Measurements from ENCODE around the gene ADAM19.

ADAM19 gene

DNA sequence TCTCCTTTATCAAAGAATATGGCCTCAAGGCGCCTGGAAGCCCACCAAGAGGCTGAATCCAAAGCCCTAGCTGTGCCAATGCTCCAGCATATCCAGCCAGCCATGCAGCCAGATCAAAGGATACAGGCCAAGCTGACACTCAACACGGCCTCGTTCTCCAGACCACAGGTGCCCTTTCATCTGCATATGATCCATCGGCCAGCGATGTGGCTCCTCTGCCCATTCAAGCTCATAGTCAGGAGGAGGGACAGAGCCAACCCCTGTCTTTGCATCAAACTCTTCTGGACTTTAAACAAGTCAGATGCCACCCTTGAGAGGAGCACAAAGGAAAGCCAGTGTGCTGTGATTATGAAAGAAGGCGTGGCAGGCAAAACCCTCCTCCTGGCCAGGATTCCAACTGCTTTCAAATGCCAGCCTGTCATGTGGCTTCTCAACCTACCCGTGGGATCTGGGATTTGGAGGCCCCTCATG lies 42.5 kb downstream of the ADAM19 start:
- peaks cover 3% of the 10 kb centered on the region; the same call in 1 of the 2 replicates for H3K36me3 ChIP-seq (ENCODE audit: insufficient read depth, low read depth, low read length)

DNA sequence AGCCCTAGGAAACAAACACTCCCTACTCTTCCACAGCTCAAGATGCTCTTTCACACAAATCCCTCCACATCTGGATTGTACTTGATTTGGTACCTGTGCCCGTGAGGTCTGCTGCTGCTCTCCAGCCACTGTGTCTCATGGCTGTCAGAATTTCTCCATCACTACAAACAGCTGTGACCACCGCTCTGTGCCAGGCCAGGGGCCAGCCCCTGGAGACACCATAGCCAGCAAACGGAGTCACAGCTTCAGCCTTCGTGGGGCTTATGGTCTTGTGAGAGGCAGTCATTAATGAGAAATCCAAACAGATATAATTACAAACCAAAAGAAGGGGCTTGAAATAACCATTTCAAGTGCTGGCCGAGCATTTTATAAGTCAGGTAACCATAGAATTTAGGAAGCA lies 43.6 kb downstream of the ADAM19 start:
- Histone ChIP-seq H3K36me3 (ENCODE audit: insufficient read depth, low read depth, low read length) (no peaks in the 10 kb centered on the region), H3K9ac (ENCODE audit: low read depth, low read length) (no peak overlapping the region), H3K27me3 (ENCODE audit: insufficient read depth, low read length) (no peaks in the 10 kb centered on the region), H3K9me3 (ENCODE audit: insufficient read depth, low read depth, low read length) (no peaks in the 10 kb centered on the region), H3K4me3 (ENCODE audit: low read length) (no peak overlapping the region), H3K27ac (ENCODE audit: low read length) (no peak overlapping the region), H3K4me1 (ENCODE audit: insufficient read depth, low read length) (peaks cover 4% of the 10 kb centered on the region; the same call in 1 of the 2 replicates)

More for the DNA sequence above, 42.5 kb downstream of the ADAM19 start:
- Histone ChIP-seq H3K27ac (ENCODE audit: low read length) (no peak overlapping the region), H3K4me3 (ENCODE audit: low read length) (no peak overlapping the region), H3K27me3 (ENCODE audit: insufficient read depth, low read length) (no peaks in the 10 kb centered on the region), H3K9me3 (ENCODE audit: insufficient read depth, low read depth, low read length) (no peaks in the 10 kb centered on the region), H3K4me1 (ENCODE audit: insufficient read depth, low read length) (peaks cover 2% of the 10 kb centered on the region; the same call in 1 of the 2 replicates), H3K9ac (ENCODE audit: low read depth, low read length) (no peak overlapping the region)

DNA sequence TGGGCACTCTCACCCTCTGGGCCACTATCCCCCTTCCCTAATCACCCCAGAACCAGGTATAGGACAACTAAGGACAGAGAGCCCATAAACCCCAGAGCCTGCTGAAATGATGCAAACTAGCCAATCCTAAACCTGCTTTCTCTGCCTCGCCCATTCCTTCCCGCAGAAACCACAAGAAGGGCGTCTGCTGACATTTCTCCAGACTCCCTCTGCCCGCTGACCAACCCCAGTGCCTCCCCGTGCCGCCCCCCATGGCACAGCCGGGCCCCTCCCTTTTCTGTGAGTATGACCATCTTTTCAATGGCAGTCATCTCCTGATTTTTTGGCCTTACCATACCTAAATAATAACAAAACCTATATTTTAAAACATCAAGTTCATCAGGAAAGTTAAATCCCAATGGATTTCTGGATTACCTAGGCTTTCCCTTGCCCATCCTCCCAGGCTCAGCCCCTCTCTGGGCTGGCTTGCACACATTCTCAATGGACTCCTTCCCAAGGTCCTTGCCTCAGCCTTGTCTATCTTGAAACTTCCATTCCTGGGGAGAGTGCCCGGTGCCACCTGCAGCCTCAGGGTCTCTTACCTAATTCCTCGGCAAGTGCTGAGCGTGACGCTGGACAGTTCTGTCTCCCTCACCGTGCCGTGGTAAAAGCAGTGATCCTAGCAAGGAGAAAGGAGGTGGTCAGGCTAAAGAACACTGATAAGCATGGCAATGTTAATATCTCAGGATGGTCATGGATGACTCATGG lies 45.2 kb downstream of the ADAM19 start:
- H3K9me3 ChIP-seq (ENCODE audit: insufficient read depth, low read depth, low read length): no peaks in the 10 kb centered on the region
- no peaks in the 10 kb centered on the region for H3K27me3 ChIP-seq (ENCODE audit: insufficient read depth, low read length)
- no peak overlapping the region for H3K27ac ChIP-seq (ENCODE audit: low read length)
- no peak overlapping the region for H3K9ac ChIP-seq (ENCODE audit: low read depth, low read length)
- H3K36me3 ChIP-seq (ENCODE audit: insufficient read depth, low read depth, low read length): no peaks in the 10 kb centered on the region
- H3K4me1 ChIP-seq (ENCODE audit: insufficient read depth, low read length): peaks cover 4% of the 10 kb centered on the region; the same call in 1 of the 2 replicates
- no peak overlapping the region for H3K4me3 ChIP-seq (ENCODE audit: low read length)

DNA sequence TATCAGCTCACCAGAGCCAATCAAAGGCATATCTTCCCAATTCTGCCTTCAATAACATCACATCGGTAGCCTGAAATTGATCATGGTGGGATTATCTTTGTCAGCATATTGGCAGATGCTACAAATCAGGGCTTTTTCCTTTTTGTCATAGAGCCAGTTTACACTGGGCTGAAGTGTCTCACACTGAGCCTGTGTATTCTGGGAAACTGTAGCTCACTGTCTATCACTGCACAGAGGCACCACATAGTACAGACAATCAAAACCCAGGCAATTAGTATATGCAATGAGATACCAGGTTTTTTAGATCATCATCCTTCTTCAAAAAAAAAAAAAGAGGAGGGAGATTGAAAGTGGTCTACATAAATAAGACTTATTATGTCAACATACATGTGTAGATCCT lies 46.6 kb downstream of the ADAM19 start:
- no peak overlapping the region for H3K27ac ChIP-seq (ENCODE audit: low read length)
- no peaks in the 10 kb centered on the region for H3K36me3 ChIP-seq (ENCODE audit: insufficient read depth, low read depth, low read length)

DNA sequence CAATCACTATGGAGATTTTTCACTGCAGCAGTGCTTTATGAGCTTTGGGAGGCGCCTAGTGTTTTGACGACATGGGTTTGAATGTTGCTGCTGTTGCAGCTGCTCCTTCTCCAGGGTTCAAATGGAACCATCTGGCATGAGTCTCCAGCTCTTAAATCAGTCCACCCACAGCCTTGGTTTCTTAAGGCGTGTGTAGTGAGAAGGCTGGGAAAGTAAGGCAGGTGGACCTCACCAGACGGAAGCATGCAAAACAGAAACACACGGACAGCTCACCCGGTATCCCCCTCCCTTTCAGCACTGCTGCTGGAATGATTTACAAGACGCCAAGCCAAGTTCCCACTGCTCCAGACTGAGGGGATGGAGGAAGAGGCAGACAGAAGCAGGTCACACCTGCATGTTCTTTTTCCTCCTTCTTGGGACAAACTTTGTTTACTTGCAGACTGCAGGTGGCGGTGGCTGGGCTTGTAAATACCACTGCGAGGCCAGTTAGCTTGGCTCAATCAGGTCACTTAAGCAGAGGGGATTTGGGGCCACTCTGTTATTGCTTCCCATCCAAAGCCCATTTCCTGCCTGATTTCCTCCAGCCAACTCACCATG lies 47.4 kb downstream of the ADAM19 start:
- no peaks in the 10 kb centered on the region for H3K9me3 ChIP-seq (ENCODE audit: insufficient read depth, low read depth, low read length)
- peaks cover 4% of the 10 kb centered on the region; the same call in 1 of the 2 replicates for H3K4me1 ChIP-seq (ENCODE audit: insufficient read depth, low read length)
- no peaks in the 10 kb centered on the region for H3K27me3 ChIP-seq (ENCODE audit: insufficient read depth, low read length)
- H3K27ac ChIP-seq (ENCODE audit: low read length): no peak overlapping the region
- H3K36me3 ChIP-seq (ENCODE audit: insufficient read depth, low read depth, low read length): no peaks in the 10 kb centered on the region
- H3K9ac ChIP-seq (ENCODE audit: low read depth, low read length): no peak overlapping the region
- no peak overlapping the region for H3K4me3 ChIP-seq (ENCODE audit: low read length)

More for the DNA sequence above, 46.6 kb downstream of the ADAM19 start:
- peaks cover 4% of the 10 kb centered on the region; the same call in 1 of the 2 replicates for H3K4me1 ChIP-seq (ENCODE audit: insufficient read depth, low read length)
- H3K9ac ChIP-seq (ENCODE audit: low read depth, low read length): no peak overlapping the region
- H3K9me3 ChIP-seq (ENCODE audit: insufficient read depth, low read depth, low read length): no peaks in the 10 kb centered on the region
- no peaks in the 10 kb centered on the region for H3K27me3 ChIP-seq (ENCODE audit: insufficient read depth, low read length)
- no peak overlapping the region for H3K4me3 ChIP-seq (ENCODE audit: low read length)

DNA sequence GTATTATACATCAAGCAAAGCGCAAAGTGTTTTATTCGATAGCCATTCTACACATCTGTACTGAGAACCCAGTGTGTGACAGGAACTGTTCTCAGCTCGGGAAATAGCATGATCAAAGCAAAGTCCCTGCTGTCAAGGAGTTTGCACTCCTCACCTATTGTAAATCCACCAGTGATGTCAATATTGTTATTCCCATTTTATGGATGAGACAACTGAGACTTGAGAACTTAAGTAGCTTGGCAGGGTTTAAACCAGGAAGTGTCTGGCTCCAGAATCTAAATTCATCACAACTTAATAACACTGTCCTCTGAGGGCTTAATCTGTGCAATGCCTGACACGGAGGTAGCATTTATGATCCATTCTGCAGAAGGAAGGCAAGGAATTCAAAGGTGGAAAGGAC lies 50.7 kb downstream of the ADAM19 start:
- no peaks in the 10 kb centered on the region for H3K36me3 ChIP-seq (ENCODE audit: insufficient read depth, low read depth, low read length)

DNA sequence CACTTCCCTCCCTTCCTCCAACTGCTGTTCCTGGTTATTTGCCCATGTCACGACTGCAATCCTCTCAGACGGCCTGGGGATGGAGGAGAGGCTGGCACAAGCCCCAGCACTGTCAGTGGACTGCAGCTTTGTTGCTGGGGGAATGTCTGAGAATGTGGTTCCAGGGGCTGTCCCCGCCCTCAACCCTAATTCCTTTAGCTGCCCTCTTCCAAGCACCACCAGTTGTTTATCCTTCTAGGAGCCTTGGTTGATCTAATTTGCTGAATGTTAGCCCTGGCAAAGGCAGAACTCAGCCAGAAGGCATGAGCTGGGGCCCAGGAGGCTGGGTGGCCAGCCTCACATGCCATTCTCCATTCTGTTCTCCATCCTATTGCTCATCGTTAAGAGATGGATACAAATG lies 51.6 kb downstream of the ADAM19 start:
- H3K4me1 ChIP-seq (ENCODE audit: insufficient read depth, low read length): peaks cover 4% of the 10 kb centered on the region; the same call in 1 of the 2 replicates
- no peak overlapping the region for H3K27ac ChIP-seq (ENCODE audit: low read length)
- no peaks in the 10 kb centered on the region for H3K36me3 ChIP-seq (ENCODE audit: insufficient read depth, low read depth, low read length)
- H3K9ac ChIP-seq (ENCODE audit: low read depth, low read length): no peak overlapping the region
- H3K27me3 ChIP-seq (ENCODE audit: insufficient read depth, low read length): no peaks in the 10 kb centered on the region
- no peaks in the 10 kb centered on the region for H3K9me3 ChIP-seq (ENCODE audit: insufficient read depth, low read depth, low read length)
- H3K4me3 ChIP-seq (ENCODE audit: low read length): no peak overlapping the region

More for the DNA sequence above, 50.7 kb downstream of the ADAM19 start:
- H3K9ac ChIP-seq (ENCODE audit: low read depth, low read length): no peak overlapping the region
- H3K4me3 ChIP-seq (ENCODE audit: low read length): no peak overlapping the region
- H3K4me1 ChIP-seq (ENCODE audit: insufficient read depth, low read length): peaks cover 4% of the 10 kb centered on the region; the same call in 1 of the 2 replicates
- no peaks in the 10 kb centered on the region for H3K9me3 ChIP-seq (ENCODE audit: insufficient read depth, low read depth, low read length)
- H3K27ac ChIP-seq (ENCODE audit: low read length): no peak overlapping the region
- no peaks in the 10 kb centered on the region for H3K27me3 ChIP-seq (ENCODE audit: insufficient read depth, low read length)

DNA sequence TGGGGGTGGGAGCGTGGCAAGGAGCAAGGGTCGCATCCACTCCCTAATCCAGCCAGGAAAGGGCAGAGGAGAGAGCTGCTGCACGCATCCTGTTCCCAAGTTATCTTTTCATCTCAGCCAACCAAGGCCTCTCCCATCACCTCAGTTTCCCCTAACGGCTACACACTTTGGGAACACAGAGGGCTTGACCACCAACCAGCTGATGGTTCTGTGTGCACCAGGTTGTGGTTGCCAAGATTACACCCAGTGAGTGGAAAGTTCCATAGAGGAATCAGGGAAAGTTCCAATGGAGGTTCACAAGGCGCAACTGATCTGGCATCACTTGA lies 53.9 kb downstream of the ADAM19 start:
- Histone ChIP-seq H3K27ac (ENCODE audit: low read length) (no peak overlapping the region), H3K9me3 (ENCODE audit: insufficient read depth, low read depth, low read length) (no peaks in the 10 kb centered on the region), H3K4me1 (ENCODE audit: insufficient read depth, low read length) (no peaks in the 10 kb centered on the region), H3K27me3 (ENCODE audit: insufficient read depth, low read length) (no peaks in the 10 kb centered on the region), H3K4me3 (ENCODE audit: low read length) (no peak overlapping the region), H3K36me3 (ENCODE audit: insufficient read depth, low read depth, low read length) (peaks cover 6% of the 10 kb centered on the region; the same call in 1 of the 2 replicates), H3K9ac (ENCODE audit: low read depth, low read length) (no peak overlapping the region)

DNA sequence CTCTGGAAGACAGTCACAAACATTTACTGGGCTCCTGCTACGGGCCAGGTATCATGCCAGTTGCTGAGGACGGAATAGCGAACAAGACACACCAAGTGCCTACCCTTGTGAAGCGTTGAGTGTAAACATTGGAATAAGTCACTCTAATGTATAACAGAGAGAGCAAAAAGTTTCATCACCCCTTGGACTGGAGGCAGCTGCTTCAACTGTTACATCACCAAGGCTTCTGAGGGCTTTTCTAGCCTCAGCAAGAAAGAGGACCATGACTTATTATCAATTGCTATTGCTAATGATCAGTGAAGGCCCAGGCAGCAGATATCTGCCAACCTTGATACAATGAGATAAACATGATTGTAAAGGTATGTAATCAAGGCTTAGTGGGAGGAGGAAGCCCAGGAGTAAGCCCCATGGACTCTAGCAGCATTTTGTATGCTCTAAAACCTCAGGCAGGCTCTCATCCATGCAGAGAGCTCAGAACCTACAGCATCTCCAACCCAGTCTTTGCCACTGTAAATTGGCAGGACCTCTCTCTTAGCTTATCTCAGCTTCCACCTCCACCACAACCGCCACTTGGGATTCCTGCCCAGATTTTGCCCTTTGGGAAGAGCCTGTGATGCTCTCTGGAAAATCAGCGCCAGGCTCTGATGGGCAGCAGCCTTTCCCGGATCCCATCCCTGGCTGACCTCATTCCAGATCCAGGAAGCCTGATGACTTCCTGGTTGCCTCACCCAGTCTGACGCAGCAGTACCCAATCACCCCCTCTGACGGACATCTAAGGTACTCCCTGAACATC lies 54.5 kb downstream of the ADAM19 start:
- Histone ChIP-seq H3K4me1 (ENCODE audit: insufficient read depth, low read length) (no peaks in the 10 kb centered on the region), H3K9ac (ENCODE audit: low read depth, low read length) (no peak overlapping the region), H3K27me3 (ENCODE audit: insufficient read depth, low read length) (no peaks in the 10 kb centered on the region), H3K36me3 (ENCODE audit: insufficient read depth, low read depth, low read length) (peaks cover 6% of the 10 kb centered on the region; the same call in 1 of the 2 replicates), H3K27ac (ENCODE audit: low read length) (no peak overlapping the region), H3K4me3 (ENCODE audit: low read length) (no peak overlapping the region), H3K9me3 (ENCODE audit: insufficient read depth, low read depth, low read length) (no peaks in the 10 kb centered on the region)

DNA sequence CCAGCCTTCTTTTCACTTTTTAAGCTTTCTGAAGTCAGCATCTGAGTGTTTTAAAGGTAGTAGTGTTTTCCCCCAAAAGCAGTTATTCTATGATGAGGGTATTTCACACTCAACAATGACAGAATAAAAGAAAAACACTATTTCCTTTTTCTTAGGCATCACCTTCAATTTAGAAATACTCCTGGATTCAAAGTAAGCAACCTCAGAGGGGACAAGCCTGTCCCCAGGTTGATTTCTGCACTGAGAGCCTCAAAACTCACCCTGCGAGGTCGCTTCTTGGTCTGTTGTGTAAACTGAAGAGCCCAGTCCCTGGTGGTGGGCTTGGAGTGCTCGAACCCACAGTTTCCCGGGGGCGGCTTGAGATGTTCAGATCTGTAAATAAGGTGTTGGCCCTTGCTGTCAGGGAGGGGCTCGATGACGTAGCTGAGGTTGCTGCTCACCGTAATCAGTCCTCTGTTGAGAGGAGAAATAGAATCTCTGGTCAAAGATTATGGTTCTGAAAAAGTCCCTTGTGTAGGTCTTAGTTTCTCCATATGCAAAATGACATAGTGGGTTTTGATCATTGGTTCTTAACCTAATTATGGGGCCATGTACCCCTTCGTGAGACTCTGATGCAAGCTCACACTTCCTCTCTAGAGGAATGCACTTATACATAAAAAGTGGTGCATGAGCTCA lies 55.9 kb downstream of the ADAM19 start:
- Histone ChIP-seq H3K9me3 (ENCODE audit: insufficient read depth, low read depth, low read length) (no peaks in the 10 kb centered on the region), H3K9ac (ENCODE audit: low read depth, low read length) (no peak overlapping the region), H3K4me3 (ENCODE audit: low read length) (no peak overlapping the region)

DNA sequence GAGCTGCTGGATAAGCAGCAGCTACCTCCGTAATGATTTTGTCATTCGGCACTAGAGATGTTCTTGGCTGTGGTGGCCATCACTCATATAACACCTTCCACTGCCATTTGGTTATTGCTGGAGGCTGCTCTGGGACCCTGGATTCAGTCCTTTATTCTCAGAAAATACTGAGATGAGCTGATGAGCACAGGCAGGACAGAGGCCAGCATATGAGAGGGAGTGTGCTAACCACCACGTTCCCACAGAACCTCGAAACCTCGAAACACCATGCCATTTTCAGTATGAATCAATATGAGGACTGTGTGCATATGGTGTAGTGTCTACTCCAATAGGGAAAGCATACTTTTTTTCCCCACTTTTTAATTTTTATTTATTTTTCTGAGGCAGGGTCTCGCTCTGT lies 56.6 kb downstream of the ADAM19 start:
- peaks cover 6% of the 10 kb centered on the region; the same call in 1 of the 2 replicates for H3K36me3 ChIP-seq (ENCODE audit: insufficient read depth, low read depth, low read length)
- H3K4me1 ChIP-seq (ENCODE audit: insufficient read depth, low read length): no peaks in the 10 kb centered on the region
- no peaks in the 10 kb centered on the region for H3K27me3 ChIP-seq (ENCODE audit: insufficient read depth, low read length)
- no peak overlapping the region for H3K4me3 ChIP-seq (ENCODE audit: low read length)
- H3K9me3 ChIP-seq (ENCODE audit: insufficient read depth, low read depth, low read length): no peaks in the 10 kb centered on the region
- H3K9ac ChIP-seq (ENCODE audit: low read depth, low read length): no peak overlapping the region
- H3K27ac ChIP-seq (ENCODE audit: low read length): no peak overlapping the region

More for the DNA sequence above, 55.9 kb downstream of the ADAM19 start:
- H3K27ac ChIP-seq (ENCODE audit: low read length): no peak overlapping the region
- no peaks in the 10 kb centered on the region for H3K4me1 ChIP-seq (ENCODE audit: insufficient read depth, low read length)
- peaks cover 6% of the 10 kb centered on the region; the same call in 1 of the 2 replicates for H3K36me3 ChIP-seq (ENCODE audit: insufficient read depth, low read depth, low read length)
- no peaks in the 10 kb centered on the region for H3K27me3 ChIP-seq (ENCODE audit: insufficient read depth, low read length)
